ENCODE results near the gene GNG11. TPM values are rescaled to one million over a fixed set of nuclear protein-coding genes. Genes with fewer than 3 reads are reported as not detected.
A peak's percentile ranks its signal among the peaks of the same experiment; 100 is the strongest.
"Not testable (repeated sequence)": the region's sequence is repeated elsewhere in the genome, so short reads cannot be mapped to it uniquely, and the experiment has no call there.

GNG11 gene
- total RNA-seq, 2 donors from 2014 or later = 6.1 to 8.9 TPM

- no peak for DNase-seq (ENCODE audit: low spot score)
- TF ChIP-seq POLR2AphosphoS5 (IDR thresholded peaks at IDR 0.05) = no peak
- peak in 3 of 4 experiments; percentile 43 to 75 (median 47) for TF ChIP-seq CTCF (IDR thresholded peaks at IDR 0.05)
- no peak overlapping the region for H3K4me3 ChIP-seq
- no peak overlapping the region for H3K27ac ChIP-seq
- H3K9me3 ChIP-seq = no peaks in the 10 kb centered on the region
- no peaks in the 10 kb centered on the region for H3K4me1 ChIP-seq (replicated peaks)
- WGBS = 59% methylated on average over 1 of the region's 1 CpG
- intact Hi-C loops (cut with DNase I) = loop anchor here (5.0 to 10.0 kb wide), 2 partner anchors 184 to 372 kb away; no protein-coding TSS in a partner anchor
- no peaks in the 10 kb centered on the region for H3K36me3 ChIP-seq
- H3K27me3 ChIP-seq (replicated peaks; ENCODE audit: insufficient read depth) = no peaks in the 10 kb centered on the region
Measured at GRCh38 chr7:93902777-93903423, 18.6 kb upstream of the GNG11 start.

DNA sequence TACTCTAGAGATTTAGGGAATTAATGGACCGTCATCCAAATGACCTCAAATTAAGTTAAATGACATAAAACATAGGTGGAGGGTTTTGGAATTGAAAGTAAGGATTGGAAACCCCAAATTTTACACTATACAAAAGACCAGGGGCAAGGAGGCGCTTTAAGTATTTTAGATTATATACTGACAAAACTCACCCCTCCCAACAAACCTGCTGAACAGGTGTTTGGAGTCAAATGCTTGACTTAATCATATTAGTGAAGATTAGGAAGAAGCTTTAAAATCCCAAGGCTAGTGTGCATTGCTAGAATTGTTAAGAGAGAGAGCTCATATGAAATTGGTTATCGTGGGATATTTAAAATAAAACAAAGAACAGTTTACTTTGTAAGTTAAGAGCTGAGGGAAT, 15.3 kb upstream of the GNG11 start, which contains the start of gene GNGT1:
TSS of gene GNGT1 (plus strand) at position 301 of the 400 bp plus-strand sequence. CDS start 180 bp downstream, outside the sequence.
- intact Hi-C loops (cut with DNase I) = loop anchor here (10.0 kb wide), 1 partner anchor 369 kb away; no protein-coding TSS in a partner anchor
- H3K27me3 ChIP-seq (replicated peaks; ENCODE audit: insufficient read depth) = no peaks in the 10 kb centered on the region
- H3K9me3 ChIP-seq = no peaks in the 10 kb centered on the region
- no peaks in the 10 kb centered on the region for H3K36me3 ChIP-seq
- no peaks in the 10 kb centered on the region for H3K4me1 ChIP-seq (replicated peaks)
- DNase-seq (ENCODE audit: low spot score) = no peak
- no peak within 1 kb of the TSS for H3K27ac ChIP-seq
- 76% methylated on average over 3 of the region's 3 CpGs for WGBS
- no peak within 1 kb of the TSS for H3K4me3 ChIP-seq
- TF ChIP-seq POLR2A (IDR thresholded peaks at IDR 0.05) = no peak
- no peak for TF ChIP-seq CTCF (IDR thresholded peaks at IDR 0.05)
- no peak for TF ChIP-seq POLR2AphosphoS5 (IDR thresholded peaks at IDR 0.05)

GRCh38 chr7:93910076-93910994, 11.2 kb upstream of the GNG11 start:
- H3K4me3 ChIP-seq = no peak overlapping the region
- TF ChIP-seq POLR2A (IDR thresholded peaks at IDR 0.05) (no peak), POLR2AphosphoS5 (IDR thresholded peaks at IDR 0.05) (peak; percentile 14), CTCF (IDR thresholded peaks at IDR 0.05) (no peak)
- intact Hi-C loops (cut with DNase I) = no loop called here
- H3K4me1 ChIP-seq (replicated peaks) = no peaks in the 10 kb centered on the region
- H3K27ac ChIP-seq = peak overlapping the region in 1 of 2 donors; percentile 14
- 39% methylated on average over 3 of the region's 3 CpGs for WGBS
- H3K27me3 ChIP-seq (replicated peaks; ENCODE audit: insufficient read depth) = no peaks in the 10 kb centered on the region
- H3K36me3 ChIP-seq = no peaks in the 10 kb centered on the region
- peak; percentile 12 for DNase-seq (ENCODE audit: low spot score)
- no peaks in the 10 kb centered on the region for H3K9me3 ChIP-seq

DNA sequence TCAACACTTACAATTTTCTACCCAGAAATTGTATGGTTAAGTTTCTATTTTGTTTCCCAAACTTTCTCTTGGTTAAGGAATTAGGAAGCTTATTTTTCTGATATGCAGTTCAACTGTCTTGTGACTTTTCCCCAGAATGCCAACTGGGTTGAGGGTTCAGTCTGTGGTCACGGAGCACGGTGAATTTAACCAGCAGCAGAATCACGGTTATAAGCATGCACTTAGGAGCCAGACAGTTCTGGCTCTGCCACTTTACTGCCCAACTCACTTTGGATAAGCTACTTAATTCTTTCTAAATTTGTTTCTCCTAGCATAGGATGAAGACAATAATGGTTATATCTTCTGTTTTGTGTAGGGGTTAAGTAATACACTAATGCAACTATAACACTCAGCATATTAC, 10.3 kb upstream of the GNG11 start:
- 38% methylated on average over 2 of the region's 3 CpGs for WGBS
- H3K4me1 ChIP-seq (replicated peaks); intact Hi-C loops (cut with DNase I); H3K9me3 ChIP-seq; H3K36me3 ChIP-seq; H3K4me3 ChIP-seq; H3K27me3 ChIP-seq (replicated peaks; ENCODE audit: insufficient read depth); H3K27ac ChIP-seq; DNase-seq (ENCODE audit: low spot score): not testable (repeated sequence)

DNA sequence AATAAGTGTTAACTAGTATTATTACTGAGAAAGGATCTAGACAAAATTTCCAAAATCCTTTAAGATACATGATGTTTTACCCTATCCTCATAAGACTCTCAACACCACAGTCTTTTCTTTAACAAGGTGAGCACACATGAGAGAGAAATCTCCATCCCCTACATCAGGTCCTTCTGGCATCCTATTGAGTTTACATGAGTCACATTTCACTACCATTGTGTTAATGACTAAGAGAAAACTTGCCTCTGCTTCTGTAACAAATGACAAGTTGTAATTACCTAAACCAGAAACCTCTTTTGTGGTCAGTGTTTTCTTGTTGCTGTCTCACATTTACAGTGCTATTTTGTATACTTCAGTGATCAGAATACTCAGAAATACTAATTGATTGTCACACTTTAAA, 9.9 kb upstream of the GNG11 start:
- intact Hi-C loops (cut with DNase I); H3K9me3 ChIP-seq; H3K27me3 ChIP-seq (replicated peaks; ENCODE audit: insufficient read depth); H3K4me3 ChIP-seq; H3K36me3 ChIP-seq; DNase-seq (ENCODE audit: low spot score); H3K4me1 ChIP-seq (replicated peaks); H3K27ac ChIP-seq: not testable (repeated sequence)
